Kidney (tissue), 14 donors: Measurements from ENCODE around the gene MTX1. TPM values are rescaled to one million over a fixed set of nuclear protein-coding genes. Genes with fewer than 3 reads are reported as not detected.

Experiments
- DNase-seq, 5 donors: peaks; one replicate each; pipeline ENCODE4 v3.0.0-alpha.2; 2013 to 2020
- FAIRE-seq: peaks from 2 replicates; lab custom pipeline; 2012; peaks lifted over from hg19 to GRCh38; lab: Jason Lieb, UNC
- H3K27ac ChIP-seq, 2 donors: one replicate each; pipeline ENCODE4 v1.7.0; 2013; ENCODE audit warnings: low read depth in 2 of 2, low read length in 2 of 2, inconsistent platforms in 1 of 2
- H3K27me3 ChIP-seq: one replicate; pipeline ENCODE4 v1.7.1; 2013; ENCODE audit warnings: low read length, inconsistent platforms; ENCODE audit not compliant: control insufficient read depth, insufficient read depth
- H3K36me3 ChIP-seq, 3 donors: one replicate each; pipeline versions ENCODE4 v1.7.0 to v1.7.1; 2013; ENCODE audit warnings: low read length in 3 of 3, control low read depth in 1 of 3, inconsistent platforms in 1 of 3; ENCODE audit not compliant: insufficient read depth in 3 of 3, control insufficient read depth in 2 of 3
- H3K4me1 ChIP-seq, 3 donors: one replicate each; pipeline versions ENCODE4 v1.7.0 to v1.7.1; 2013; ENCODE audit warnings: low read length in 3 of 3, inconsistent platforms in 1 of 3, low read depth in 1 of 3; ENCODE audit not compliant: control insufficient read depth in 2 of 3, insufficient read depth in 2 of 3
- H3K4me3 ChIP-seq, 3 donors: one replicate each; pipeline versions ENCODE4 v1.7.0 to v1.8.1; 2013; ENCODE audit warnings: low read length in 3 of 3, control low read depth in 1 of 3, inconsistent platforms in 1 of 3
- H3K9ac ChIP-seq, 3 donors: one replicate each; pipeline versions ENCODE4 v1.7.0 to v1.7.1; 2013; ENCODE audit warnings: low read length in 3 of 3, control low read depth in 1 of 3, inconsistent platforms in 1 of 3
- H3K9me3 ChIP-seq, 3 donors: one replicate each; pipeline versions ENCODE4 v1.7.0 to v1.7.1; 2013; ENCODE audit warnings: low read length in 3 of 3, control low read depth in 1 of 3, inconsistent platforms in 1 of 3; ENCODE audit not compliant: control insufficient read depth in 2 of 3, insufficient read depth in 1 of 3
- intact Hi-C: fragments of 100-400 bp; cut with DNase I; formaldehyde crosslinking; loops from one replicate; pipeline ENCODE4 v1.11.1; 2022
- polyA plus RNA-seq: library from polyadenylated mRNA; stranded (reverse); fragments of 350-450 nt; fragmentation: Illumina TruSeq; extraction: RNeasy Lipid Tissue Mini Kit (QIAGEN cat#74804); gene quantifications from one replicate; pipeline ENCODE4 v1.2.3, GENCODE V29; 2014; ENCODE audit warnings: low read depth, low replicate concordance; ENCODE audit not compliant: insufficient read depth
- total RNA-seq: library from RNA; stranded (reverse); fragmentation: NEBNext Ultra II Directional; extraction: Animal tissue kit (Norgen Biotek cat#: 25700); gene quantifications from one replicate; pipeline ENCODE4 v1.2.1, GENCODE V29; 2021
- TF ChIP-seq, protein P1 (sequence below): IDR thresholded peaks from 3 replicates; pipeline ENCODE4 v1.5.1; 2012; ENCODE audit warnings: mild to moderate bottlenecking, moderate library complexity, borderline replicate concordance; ENCODE audit not compliant: insufficient read depth; ENCODE audit errors: extremely low read depth
- donor health status: control.
- donor health status: control.
- donor health status: control.
- donor health status: control.
- donor health status: control.
- donor health status: DM: yes; HTN: yes; CAD: no.
- donor health status: Normal renal cell carcinoma (clear cell type).

The MTX1 gene
- total and polyA plus RNA-seq, 2 donors from 2014 or later, result 38.8 to 86.9 TPM

DNA sequence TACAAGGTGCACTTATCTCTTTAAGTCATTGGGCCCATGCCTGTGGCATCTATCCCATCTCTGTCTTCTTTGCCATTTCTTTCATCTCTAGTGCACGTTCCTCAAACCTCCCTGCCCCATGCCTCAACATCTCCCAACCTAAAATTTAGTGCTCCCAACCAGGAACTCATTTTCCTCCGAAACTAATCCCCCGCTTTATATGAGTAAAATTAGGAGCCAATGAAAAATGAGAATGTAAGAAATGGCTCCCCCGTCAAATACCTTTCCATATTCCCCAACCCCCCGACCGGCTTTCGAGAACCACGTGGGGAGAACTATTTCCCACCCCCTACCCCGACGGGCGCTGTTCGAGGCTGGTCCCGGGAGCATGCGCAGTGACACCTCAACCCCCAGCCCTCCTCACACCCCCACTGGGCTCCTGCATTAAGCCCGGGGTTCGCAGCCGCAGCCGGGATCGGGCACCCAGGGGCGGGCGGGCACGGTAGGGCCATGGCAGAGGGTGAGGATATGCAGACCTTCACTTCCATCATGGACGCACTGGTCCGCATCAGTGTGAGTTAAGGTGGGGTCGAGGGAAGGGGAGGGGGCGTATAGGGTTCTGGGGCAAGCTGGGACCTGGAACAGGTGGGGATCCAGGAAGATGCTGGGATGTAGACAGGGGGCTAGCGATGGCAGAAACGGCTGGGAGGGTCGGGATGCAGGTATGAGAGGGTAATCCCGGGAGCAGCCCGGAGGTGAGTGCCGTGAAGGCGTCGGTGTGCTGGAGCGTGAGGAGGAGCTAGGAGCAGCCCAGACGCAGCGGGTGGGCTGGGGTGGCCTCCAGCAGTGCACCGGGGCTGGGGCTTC is 34.8 kb upstream of the MTX1 start, which contains the start of gene TRIM46:
TSS of gene TRIM46 (plus strand) at position 372 of the 846 bp plus-strand sequence. CDS start at position 490, 118 bp downstream.
- peaks cover 0 to 19% (median 10%) of the 10 kb centered on the region in 3 donors for H3K4me1 ChIP-seq
- H3K27ac ChIP-seq, result peak within 1 kb of the TSS; percentile 92
- no peaks in the 10 kb centered on the region for H3K27me3 ChIP-seq
- H3K36me3 ChIP-seq, result peaks cover 4 to 14% (median 10%) of the 10 kb centered on the region in 3 donors
- H3K9me3 ChIP-seq, result no peaks in the 10 kb centered on the region
- peak in 4 of 5 donors; percentile 46 to 86 (median 70) for DNase-seq
- intact Hi-C loops, result loop anchor here (10.0 kb wide), 1 partner anchor 51 kb away; no protein-coding TSS in a partner anchor
- H3K4me3 ChIP-seq, result peak within 1 kb of the TSS; percentile 82 to 94 (median 93)
- no peak for FAIRE-seq
- TF ChIP-seq, protein P1, sequence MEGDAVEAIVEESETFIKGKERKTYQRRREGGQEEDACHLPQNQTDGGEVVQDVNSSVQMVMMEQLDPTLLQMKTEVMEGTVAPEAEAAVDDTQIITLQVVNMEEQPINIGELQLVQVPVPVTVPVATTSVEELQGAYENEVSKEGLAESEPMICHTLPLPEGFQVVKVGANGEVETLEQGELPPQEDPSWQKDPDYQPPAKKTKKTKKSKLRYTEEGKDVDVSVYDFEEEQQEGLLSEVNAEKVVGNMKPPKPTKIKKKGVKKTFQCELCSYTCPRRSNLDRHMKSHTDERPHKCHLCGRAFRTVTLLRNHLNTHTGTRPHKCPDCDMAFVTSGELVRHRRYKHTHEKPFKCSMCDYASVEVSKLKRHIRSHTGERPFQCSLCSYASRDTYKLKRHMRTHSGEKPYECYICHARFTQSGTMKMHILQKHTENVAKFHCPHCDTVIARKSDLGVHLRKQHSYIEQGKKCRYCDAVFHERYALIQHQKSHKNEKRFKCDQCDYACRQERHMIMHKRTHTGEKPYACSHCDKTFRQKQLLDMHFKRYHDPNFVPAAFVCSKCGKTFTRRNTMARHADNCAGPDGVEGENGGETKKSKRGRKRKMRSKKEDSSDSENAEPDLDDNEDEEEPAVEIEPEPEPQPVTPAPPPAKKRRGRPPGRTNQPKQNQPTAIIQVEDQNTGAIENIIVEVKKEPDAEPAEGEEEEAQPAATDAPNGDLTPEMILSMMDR, result no peak
- peak within 1 kb of the TSS; percentile 55 to 92 (median 86) for H3K9ac ChIP-seq

DNA sequence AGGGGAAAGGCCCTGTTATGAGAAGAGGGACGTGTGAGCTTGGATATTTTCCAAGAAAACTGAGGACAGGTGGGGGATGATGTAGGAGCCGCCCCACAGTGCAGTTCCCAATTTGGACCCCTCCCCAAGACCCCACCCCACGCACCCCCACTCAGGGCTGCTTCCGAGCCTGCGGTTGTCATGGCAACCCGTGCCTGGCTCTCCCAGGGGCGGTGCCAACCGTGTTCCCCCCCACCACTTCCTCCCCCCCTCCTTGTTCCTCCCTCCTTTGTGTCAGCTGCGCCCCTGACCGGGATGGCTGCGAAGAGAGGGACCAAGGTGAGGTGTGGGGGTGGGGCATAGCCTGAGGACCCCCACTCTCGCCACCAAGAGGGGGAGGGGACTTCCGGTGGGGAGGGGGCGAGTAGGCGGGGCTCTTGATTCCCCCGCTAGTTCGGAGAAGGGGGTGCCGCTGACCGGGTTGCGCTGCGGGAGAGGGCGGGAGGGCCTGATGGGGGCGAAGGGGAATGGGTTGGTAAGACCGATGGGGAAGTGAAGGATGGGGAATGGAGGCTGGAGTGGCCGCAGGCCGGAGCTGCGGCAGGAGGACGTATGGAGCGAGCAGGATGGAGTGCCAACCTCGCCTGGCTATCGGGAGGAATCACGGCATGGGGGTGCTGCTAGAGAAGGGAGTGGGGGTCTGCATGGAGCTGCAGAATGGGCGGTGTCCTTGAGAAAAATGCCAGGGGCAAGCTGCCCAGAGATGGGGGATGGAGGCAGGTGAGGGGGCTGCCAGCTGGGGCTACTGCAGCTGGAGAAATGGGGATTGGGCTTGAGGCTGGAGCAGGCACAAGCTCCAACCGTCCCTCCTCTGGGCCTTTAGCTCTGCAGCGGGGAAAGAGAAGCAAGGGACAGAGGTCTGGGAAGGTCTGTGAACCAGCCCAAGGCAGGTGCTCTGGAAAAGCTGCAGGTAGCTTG is 33.9 kb upstream of the MTX1 start:
- Histone ChIP-seq H3K27ac (no peak overlapping the region), H3K9me3 (no peaks in the 10 kb centered on the region), H3K4me1 (peaks cover 0 to 19% (median 10%) of the 10 kb centered on the region in 3 donors), H3K27me3 (no peaks in the 10 kb centered on the region), H3K4me3 (peak overlapping the region in 1 of 3 donors; percentile 33), H3K36me3 (peaks cover 0 to 5% (median 2%) of the 10 kb centered on the region in 3 donors), H3K9ac (peak overlapping the region in 1 of 3 donors; percentile 15)
- DNase-seq (peak; percentile 45 to 90 (median 61)), FAIRE-seq (no peak)
- TF ChIP-seq, protein P1, result no peak
- intact Hi-C loops, result loop anchor here (10.0 kb wide), 1 partner anchor 50 kb away; no protein-coding TSS in a partner anchor

DNA sequence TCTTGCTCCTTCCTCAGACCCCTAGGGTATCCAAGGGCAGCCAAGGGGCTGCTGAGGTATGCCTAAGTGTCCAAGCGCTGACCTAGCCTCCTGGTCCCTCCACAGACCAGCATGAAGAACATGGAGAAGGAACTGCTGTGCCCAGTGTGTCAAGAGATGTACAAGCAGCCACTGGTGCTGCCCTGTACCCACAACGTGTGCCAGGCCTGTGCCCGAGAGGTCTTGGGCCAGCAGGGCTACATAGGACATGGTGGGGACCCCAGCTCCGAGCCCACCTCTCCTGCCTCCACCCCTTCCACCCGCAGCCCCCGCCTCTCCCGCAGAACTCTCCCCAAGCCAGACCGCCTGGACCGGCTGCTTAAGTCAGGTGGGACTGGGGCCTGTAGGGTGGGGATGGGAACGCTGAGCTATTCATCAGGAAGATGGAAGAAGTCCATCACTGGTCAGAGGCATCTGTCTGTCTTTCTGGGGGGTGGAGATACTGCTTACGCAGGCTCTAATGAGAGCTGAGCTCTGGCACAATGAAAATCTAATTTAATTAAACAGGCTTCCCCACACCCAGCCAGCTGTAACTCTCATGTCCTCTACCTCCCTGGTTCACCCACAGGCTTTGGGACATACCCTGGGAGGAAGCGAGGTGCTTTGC is 33.1 kb upstream of the MTX1 start:
- no peak overlapping the region for H3K27ac ChIP-seq
- FAIRE-seq (no peak), DNase-seq (peak in 2 of 5 donors; percentile 57 to 83)
- no peak overlapping the region for H3K9ac ChIP-seq
- intact Hi-C loops, result loop anchor here (10.0 kb wide), 1 partner anchor 49 kb away; no protein-coding TSS in a partner anchor
- no peak overlapping the region for H3K4me3 ChIP-seq
- H3K9me3 ChIP-seq, result no peaks in the 10 kb centered on the region
- no peaks in the 10 kb centered on the region for H3K27me3 ChIP-seq
- H3K4me1 ChIP-seq, result peaks cover 0 to 19% (median 10%) of the 10 kb centered on the region in 3 donors
- H3K36me3 ChIP-seq, result peaks cover 0 to under 1% (median 0%) of the 10 kb centered on the region in 3 donors
- TF ChIP-seq, protein P1, result no peak
